HG02981 (cell line): ENCODE measurements around the gene PGGHG.

Experiments
- ATAC-seq: cut with Tn5 transposase; IDR thresholded peaks from one replicate; pipeline ENCODE4 v1.9.1; 2021; ENCODE audit warnings: mild to moderate bottlenecking, moderate library complexity; ENCODE audit not compliant: unreplicated experiment

PGGHG gene

DNA sequence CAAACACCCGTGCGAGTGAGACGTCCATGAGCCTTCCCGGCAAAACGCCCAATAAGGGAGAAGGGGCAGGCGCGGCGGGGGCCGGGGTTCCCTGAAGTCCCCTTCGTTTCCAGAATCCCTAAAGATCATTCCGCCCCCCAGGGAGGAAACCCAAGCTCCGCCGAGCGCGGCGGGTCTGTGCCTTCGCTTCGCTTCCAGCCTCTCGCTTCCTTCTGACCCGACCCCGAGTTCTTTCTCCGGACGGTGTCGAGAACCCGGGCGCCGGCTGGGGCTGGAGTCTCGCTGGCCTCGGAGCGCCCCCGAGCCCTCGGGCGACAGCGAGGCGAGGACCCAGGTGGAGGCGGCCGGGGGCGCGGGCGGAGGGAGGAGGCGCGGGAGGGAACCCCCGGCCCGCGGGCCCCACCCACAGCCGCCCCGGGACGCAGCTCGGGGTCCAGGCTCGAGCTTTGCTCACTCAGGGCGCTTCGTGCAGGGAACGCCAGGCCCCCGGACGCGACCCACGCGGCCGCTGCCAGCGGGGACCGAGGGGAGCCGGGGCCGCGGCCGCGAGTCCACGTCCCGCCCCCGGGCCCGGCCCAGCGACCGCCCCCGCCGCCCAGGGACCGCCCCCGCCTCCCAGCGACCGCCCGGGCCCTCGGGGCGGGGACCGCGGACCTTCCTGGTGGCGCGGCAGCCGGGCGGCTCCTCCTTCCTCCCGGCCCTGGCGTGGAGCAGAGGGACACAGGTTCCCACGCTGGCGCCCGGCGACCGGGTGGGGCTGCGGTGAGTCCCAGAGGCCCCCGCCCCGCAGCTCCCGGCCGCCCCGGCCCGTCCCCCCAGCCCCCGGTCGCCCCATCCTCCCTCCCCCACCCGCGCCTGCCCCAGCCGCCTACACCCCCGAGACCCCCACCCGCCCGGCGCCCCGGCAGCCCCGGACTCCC lies at the start of gene PGGHG:
PGGHG (plus strand) TSS at position 649 of the 920 bp plus-strand sequence. CDS start 691 bp downstream, outside the sequence.
- no peak for ATAC-seq

GRCh38 chr11:240315-240714 lies 48.6 kb upstream of the PGGHG start:
- ATAC-seq: no peak

- no peak for ATAC-seq
Measured at GRCh38 chr11:241634-242033, 47.3 kb upstream of the PGGHG start.

- ATAC-seq: no peak
Measured at GRCh38 chr11:244376-244775, 44.5 kb upstream of the PGGHG start.

- ATAC-seq: no peak
Measured at GRCh38 chr11:249062-249461, 39.9 kb upstream of the PGGHG start.

- ATAC-seq: no peak
Measured at GRCh38 chr11:250274-250673, 38.7 kb upstream of the PGGHG start.

- no peak for ATAC-seq
Measured at GRCh38 chr11:250740-251299, 38.1 kb upstream of the PGGHG start.

DNA sequence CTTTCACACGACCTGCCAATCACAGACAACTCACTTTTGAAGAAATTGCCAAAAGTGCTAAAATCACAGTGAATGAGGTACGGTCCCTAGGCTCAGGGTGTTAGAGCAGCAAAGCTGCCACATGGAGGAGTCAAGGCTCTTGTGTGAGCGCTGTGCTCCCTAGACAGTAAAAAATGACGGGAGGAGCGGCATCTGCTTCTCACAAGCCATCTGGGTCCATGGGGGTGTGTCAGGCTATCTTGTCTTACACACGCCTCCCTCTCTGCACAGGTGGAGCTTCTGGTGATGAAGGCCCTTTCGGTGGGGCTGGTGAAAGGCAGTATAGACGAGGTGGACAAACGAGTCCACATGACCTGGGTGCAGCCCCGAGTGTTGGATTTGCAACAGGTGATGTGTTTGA lies 37.4 kb upstream of the PGGHG start:
- ATAC-seq: no peak

DNA sequence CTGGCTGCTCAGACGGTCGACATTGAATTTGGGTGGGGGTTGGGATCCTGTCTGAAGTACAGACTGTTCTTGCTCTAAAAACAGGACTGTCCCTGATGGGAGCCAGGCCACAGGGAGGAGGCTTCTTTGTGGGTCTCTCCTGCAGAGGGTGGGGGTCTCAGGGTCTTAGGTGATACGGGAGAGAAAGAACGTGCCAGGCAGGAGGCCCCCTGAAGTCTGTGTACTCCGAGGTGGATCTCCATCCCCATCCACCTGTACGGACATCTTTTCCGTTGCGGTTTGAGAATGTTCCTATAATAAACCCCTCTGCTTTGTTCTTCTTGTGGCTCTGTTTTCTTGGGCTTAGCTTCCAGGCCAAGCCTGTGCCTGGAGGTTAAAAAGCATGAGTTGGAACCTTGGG lies 36.3 kb upstream of the PGGHG start:
- no peak for ATAC-seq

DNA sequence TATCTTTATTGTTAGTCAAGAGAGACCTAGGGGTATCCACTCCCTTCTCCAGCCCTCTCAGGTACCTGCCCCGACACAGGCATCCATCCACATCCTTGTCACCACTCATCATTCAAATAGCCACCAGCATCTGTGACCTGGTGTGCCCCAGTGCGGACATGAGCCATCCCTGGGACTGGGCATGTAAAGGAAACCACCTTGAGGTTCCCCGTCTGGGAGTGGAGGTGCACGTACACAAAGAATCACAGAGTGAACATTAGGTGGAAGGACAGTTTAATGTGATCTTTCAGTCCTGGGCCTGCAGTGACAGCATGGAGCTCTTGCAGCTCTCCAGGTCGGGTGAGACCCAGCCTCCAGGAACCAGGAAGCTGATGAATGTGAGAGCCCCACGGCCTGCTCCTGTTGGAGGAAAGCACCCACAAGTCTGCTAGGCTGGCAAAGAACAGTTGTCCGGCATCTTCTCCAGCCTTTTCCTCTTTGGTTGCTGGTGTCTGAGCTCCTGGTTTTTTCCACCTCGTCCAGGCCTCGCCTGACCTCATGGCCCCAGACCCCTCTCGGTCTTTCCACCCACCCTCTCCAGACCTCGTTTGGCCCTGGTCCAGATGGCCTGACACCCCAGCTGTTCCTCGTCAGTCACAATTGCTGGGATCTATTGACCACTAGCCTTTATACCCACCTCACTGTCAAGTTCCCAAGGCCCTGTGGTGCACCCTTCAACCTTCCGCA lies 35.6 kb upstream of the PGGHG start:
- ATAC-seq: no peak

DNA sequence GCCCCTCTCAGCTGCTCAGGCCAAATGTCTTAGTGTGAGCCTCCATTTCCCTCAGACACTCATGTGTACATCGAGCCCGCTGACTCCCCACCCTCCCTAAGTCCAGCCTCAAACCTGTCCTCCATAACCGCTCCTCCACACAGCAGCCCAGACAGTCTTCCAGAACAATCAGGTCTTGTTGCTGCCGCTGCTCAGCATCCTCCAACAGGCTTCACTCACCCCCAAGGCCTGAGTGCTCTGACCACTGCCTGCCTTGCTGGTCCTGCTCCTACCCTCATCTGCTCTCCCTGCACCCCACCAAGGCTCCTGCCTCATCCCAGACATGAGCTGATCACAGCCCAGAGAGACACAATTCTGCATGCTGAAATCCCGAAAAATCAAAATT lies 35.0 kb upstream of the PGGHG start:
- no peak for ATAC-seq

DNA sequence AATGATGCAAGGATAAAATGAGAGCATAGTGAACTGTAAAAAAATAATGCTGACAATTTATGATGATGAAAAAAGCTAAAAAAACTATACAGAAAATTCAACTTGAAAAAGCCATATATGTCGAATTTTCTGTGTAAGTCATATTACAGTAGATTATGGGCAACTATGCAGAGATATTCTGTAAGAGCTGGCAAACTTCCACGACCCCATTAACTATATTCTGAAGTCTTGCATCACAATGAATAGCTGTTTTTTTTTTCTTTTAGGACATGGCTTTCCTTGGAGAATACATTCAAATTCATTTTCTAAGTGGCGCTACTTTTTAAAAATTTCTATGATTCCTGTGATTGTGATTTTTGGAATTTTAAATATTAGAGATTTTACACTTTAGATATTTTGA lies 33.8 kb upstream of the PGGHG start:
- no peak for ATAC-seq

DNA sequence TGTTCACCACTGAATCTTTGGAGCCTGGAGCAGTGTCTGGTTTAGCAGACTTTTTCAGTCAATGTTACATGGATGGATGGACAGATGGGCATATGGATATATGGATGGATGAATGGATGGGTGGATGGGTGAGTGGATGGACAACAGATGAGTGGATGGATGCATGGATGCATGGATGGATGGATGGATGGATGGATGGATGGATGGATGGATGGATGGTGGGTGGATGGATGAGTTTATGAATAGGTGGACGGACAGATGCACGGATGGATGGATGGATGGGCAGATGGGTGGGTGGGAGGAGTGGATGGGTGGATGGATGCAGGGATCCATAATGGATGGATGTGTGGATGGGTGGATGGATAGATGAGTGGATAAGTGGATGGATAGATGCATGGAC lies 33.1 kb upstream of the PGGHG start:
- ATAC-seq: no peak

DNA sequence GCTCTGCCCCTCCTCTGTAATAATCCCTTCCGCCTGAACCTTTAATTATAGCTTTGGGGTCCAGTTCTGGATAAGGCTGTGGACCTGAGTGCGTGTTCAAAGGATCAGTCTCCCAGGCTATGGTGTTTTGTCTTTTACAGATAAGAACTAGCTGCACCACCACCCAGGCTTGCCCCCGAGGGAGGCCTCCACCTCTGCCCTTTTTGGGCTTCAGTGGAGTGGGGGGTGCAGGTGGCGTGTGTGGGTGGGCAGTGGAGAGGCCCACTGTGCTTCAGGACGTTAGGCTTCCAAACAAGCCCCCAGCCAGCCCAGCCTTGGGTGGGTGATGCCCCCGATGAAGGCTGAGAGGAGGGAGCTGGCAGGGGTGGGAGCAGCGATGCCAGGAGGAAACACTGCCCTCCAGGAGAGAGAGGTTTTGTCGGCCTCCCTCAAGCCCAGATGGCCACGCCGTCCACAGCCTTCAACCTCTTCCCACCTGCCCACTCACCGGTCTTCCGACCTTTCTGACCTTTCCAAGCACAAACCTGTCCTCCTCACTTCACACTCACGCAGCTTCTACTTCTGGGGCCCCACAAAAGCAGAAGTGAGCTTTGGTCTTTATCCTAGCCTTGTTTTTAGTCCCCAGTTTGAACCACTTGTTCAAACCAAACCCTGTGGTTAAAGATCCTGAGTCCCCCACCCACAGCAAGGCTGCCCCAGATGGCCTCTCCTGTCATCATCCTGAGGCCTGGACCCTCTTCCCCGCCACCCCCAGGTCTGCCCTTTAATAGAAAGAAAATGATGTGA lies 31.8 kb upstream of the PGGHG start:
- ATAC-seq: no peak

GRCh38 chr11:257766-258493 lies 31.0 kb upstream of the PGGHG start:
- ATAC-seq: no peak

DNA sequence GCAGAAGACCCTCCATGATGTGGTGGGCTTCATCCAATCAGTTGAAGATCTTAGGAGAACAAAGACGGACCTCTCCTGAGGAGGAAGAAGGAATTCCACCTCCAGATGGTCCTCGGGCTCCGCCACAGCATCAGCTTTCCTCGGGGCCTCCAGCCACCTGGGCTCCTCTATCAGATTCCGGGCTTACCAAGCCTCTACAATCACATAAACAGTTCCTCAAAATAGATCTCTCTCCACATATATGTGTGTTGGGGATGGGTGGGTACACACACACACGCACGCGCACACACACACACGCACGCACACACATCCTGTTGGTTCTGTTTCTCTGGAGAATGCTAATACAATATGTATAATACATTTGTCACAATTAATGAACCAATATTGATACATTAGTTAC lies 29.5 kb upstream of the PGGHG start:
- no peak for ATAC-seq

DNA sequence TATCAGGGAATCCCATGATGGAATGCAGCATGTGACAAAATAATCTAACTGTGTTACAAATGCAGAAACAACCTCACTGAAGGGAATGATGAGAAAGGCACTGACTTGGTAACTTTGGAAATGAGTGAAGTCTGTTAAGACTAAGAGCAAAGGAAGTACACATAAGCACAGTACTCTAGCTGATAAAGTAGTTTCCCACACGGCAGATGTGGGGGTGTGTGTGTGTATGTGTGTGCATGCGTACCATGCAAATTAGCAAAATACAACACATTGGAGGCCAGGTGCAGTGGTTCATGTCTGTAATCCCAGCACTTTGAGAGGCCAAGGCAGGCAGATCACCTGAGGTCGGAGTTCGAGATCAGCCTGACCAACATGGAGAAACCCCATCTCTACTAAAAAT lies 27.3 kb upstream of the PGGHG start:
- ATAC-seq: no peak

DNA sequence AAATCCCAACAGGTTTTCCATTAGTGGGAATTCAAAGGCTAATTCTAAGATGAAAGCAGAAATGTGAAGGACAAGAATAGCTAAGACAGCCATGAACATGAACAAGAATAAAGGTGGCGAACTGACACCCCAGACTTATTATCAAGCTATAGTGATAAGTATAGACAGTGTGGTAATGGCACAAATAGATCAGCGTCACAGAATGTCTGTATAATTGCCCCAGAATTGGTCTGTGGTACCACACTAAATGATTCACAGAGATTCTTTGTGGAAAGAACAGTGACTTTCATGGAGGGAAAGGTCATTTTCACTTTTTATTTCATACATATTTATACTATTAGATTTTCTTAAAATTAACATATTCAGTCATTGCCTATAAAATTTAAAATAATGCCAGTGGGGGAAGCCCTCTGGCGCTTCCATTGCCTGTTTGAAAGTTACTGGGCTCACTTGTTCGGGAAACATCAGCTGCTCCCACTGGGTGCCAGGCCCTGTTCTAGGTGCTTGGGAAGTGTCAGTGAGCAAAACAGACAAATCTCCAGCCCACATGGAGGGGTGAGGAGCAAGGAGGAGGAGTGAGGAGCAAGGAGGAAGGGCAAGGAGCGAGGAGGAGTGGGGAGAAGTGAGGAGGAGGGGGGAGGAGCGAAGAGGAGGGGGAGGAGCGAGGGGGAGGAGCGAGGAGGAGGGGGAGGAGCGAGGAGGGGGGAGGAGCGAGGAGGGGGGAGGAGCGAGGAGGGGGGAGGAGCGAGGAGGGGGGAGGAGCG lies 22.1 kb upstream of the PGGHG start:
- ATAC-seq: no peak

- ATAC-seq: no peak
Measured at GRCh38 chr11:267491-267994, 21.4 kb upstream of the PGGHG start.
